ENCODE measurements around the gene C12orf56.
"Not testable (repeated sequence)": the region's sequence is repeated elsewhere in the genome, so short reads cannot be mapped to it uniquely, and the experiment has no call there.

Gene C12orf56

GRCh38 chr12:64232196-64232595 lies 158.4 kb downstream of the C12orf56 start:
- no peak for DNase-seq (ENCODE audit: low read depth in 2 of 2)

GRCh38 chr12:64229796-64230195 lies 160.8 kb downstream of the C12orf56 start:
- DNase-seq (ENCODE audit: low read depth in 2 of 2) = no peak

- no peak for DNase-seq (ENCODE audit: low read depth in 2 of 2)
Measured at GRCh38 chr12:64229240-64229639, 161.3 kb downstream of the C12orf56 start.

GRCh38 chr12:64225626-64226025 lies 164.9 kb downstream of the C12orf56 start:
- DNase-seq (ENCODE audit: low read depth in 2 of 2) = no peak

GRCh38 chr12:64222009-64222765 lies 168.4 kb downstream of the C12orf56 start, which contains the start of gene KICS2:
Gene KICS2, minus strand, starts transcription at chr12:64222296. Its CDS starts 59 bp downstream, at chr12:64222237.
- DNase-seq (ENCODE audit: low read depth in 2 of 2) = peak; percentile 85 to 88

GRCh38 chr12:64221651-64222008 lies 168.9 kb downstream of the C12orf56 start:
- DNase-seq (ENCODE audit: low read depth in 2 of 2) = peak; percentile 8 to 25

GRCh38 chr12:64220046-64220445 lies 170.5 kb downstream of the C12orf56 start:
- no peak for DNase-seq (ENCODE audit: low read depth in 2 of 2)

GRCh38 chr12:64219145-64219544 lies 171.4 kb downstream of the C12orf56 start:
- no peak for DNase-seq (ENCODE audit: low read depth in 2 of 2)

- no peak for DNase-seq (ENCODE audit: low read depth in 2 of 2)
Measured at GRCh38 chr12:64218597-64218996, 172.0 kb downstream of the C12orf56 start.

- DNase-seq (ENCODE audit: low read depth in 2 of 2) = not testable (repeated sequence)
Measured at GRCh38 chr12:64217643-64218042, 172.9 kb downstream of the C12orf56 start.

- no peak for DNase-seq (ENCODE audit: low read depth in 2 of 2)
Measured at GRCh38 chr12:64216239-64216638, 174.3 kb downstream of the C12orf56 start.
